ENCODE measurements around the gene HACD3. TPM values are rescaled to one million over a fixed set of nuclear protein-coding genes. Genes with fewer than 3 reads are reported as not detected.

Gene HACD3
- total RNA-seq, 1 donor from 2014 or later = 60.8 TPM

DNA sequence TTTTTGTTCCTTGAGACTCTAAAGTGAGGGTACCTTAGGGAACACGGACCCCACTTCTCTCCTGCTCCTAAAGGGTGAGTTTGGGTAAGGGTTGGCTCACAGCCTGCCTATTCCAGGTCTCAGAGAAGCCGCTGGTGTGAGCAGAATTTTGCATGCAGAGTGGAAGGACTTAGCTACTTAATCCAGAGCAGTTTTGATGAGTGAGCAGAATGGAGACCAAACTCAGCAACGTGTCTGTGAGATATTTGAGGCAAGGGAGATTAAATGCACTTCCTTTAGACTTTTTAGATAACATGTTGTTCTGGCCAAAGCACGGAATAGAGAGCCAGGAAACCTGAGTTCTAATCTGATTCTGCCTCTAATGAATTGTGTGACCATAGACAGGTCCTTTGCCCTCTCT, 96.6 kb downstream of the HACD3 start:
- H3K27me3 ChIP-seq (ENCODE audit: control insufficient read depth, insufficient read depth, low read length) = no peaks in the 10 kb centered on the region
- H3K4me3 ChIP-seq (ENCODE audit: low read depth, low read length) = no peak overlapping the region
- no peaks in the 10 kb centered on the region for H3K36me3 ChIP-seq (ENCODE audit: control insufficient read depth, insufficient read depth, low read length)
- FAIRE-seq (no peak), DNase-seq (ENCODE audit: low read depth) (no peak)
- TF ChIP-seq, protein P1, sequence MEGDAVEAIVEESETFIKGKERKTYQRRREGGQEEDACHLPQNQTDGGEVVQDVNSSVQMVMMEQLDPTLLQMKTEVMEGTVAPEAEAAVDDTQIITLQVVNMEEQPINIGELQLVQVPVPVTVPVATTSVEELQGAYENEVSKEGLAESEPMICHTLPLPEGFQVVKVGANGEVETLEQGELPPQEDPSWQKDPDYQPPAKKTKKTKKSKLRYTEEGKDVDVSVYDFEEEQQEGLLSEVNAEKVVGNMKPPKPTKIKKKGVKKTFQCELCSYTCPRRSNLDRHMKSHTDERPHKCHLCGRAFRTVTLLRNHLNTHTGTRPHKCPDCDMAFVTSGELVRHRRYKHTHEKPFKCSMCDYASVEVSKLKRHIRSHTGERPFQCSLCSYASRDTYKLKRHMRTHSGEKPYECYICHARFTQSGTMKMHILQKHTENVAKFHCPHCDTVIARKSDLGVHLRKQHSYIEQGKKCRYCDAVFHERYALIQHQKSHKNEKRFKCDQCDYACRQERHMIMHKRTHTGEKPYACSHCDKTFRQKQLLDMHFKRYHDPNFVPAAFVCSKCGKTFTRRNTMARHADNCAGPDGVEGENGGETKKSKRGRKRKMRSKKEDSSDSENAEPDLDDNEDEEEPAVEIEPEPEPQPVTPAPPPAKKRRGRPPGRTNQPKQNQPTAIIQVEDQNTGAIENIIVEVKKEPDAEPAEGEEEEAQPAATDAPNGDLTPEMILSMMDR (IDR thresholded peaks at IDR 0.05; ENCODE audit: insufficient read depth, low read length, severe bottlenecking) = no peak

Other genes starting within 250 kb of the HACD3 start
- gene PARP16, start 243.6 kb upstream of the HACD3 start, total RNA-seq = 1.5 and 2.1 TPM in 2 replicates
- not detected in 2 replicates for gene RNU5A-1, start 234.4 kb upstream of the HACD3 start, total RNA-seq
- gene RNU5B-1, start 225.8 kb upstream of the HACD3 start, total RNA-seq = not detected in 2 replicates
- not detected in 2 replicates for gene IGDCC3, start 152.5 kb upstream of the HACD3 start, total RNA-seq
- under 0.01 TPM in 2 replicates for gene IGDCC4, start 107.5 kb upstream of the HACD3 start, total RNA-seq
- 28.4 and 41.9 TPM in 2 replicates for gene DPP8, start 12.8 kb upstream of the HACD3 start, total RNA-seq
- 26.5 and 28.7 TPM in 2 replicates for gene INTS14, start 80.7 kb downstream of the HACD3 start, total RNA-seq
- 1.6 and 2.2 TPM in 2 replicates for gene SLC24A1, start 91.5 kb downstream of the HACD3 start, total RNA-seq